Measurements from ENCODE around the gene OSM.

DNA sequence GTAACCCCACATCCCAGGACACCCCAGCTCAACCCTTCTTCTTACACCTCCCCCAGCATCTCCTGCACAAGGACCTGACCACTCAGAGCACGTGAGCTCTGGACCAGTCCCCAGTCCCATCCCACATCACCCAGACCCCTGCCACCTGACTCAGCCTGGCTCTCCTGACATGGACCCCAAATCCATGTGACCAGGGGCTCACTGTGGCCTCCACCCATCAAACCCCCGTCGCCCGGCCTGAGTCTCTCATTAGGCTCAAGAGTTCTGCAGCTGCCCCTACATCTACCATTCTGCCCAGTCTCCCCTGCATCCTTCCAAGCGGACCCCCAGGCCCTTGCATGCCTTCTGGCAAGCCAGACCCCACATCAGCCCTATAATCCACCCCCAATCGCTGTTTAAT is 18.2 kb downstream of the OSM start:
- TF ChIP-seq, protein P1, sequence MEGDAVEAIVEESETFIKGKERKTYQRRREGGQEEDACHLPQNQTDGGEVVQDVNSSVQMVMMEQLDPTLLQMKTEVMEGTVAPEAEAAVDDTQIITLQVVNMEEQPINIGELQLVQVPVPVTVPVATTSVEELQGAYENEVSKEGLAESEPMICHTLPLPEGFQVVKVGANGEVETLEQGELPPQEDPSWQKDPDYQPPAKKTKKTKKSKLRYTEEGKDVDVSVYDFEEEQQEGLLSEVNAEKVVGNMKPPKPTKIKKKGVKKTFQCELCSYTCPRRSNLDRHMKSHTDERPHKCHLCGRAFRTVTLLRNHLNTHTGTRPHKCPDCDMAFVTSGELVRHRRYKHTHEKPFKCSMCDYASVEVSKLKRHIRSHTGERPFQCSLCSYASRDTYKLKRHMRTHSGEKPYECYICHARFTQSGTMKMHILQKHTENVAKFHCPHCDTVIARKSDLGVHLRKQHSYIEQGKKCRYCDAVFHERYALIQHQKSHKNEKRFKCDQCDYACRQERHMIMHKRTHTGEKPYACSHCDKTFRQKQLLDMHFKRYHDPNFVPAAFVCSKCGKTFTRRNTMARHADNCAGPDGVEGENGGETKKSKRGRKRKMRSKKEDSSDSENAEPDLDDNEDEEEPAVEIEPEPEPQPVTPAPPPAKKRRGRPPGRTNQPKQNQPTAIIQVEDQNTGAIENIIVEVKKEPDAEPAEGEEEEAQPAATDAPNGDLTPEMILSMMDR (conservative IDR thresholded peaks at IDR 0.05; ENCODE audit: low read depth, low read length): no peak
- TF ChIP-seq EZH2phosphoT487 (IDR thresholded peaks at IDR 0.05; ENCODE audit: borderline replicate concordance, low read length): no peak
